NCI-H1105 (cell line): ENCODE measurements around the gene EOLA1.
"Not testable (repeated sequence)": the region's sequence is repeated elsewhere in the genome, so short reads cannot be mapped to it uniquely, and the experiment has no call there.

ENCODE experiments used
- DNase-seq: peaks from one replicate; lab custom pipeline; 2025; lab: John Stamatoyannopoulos, UW

The EOLA1 gene

GRCh38 chrX:149513825-149514428, 26.9 kb upstream of the EOLA1 start:
- DNase-seq, result no peak

DNA sequence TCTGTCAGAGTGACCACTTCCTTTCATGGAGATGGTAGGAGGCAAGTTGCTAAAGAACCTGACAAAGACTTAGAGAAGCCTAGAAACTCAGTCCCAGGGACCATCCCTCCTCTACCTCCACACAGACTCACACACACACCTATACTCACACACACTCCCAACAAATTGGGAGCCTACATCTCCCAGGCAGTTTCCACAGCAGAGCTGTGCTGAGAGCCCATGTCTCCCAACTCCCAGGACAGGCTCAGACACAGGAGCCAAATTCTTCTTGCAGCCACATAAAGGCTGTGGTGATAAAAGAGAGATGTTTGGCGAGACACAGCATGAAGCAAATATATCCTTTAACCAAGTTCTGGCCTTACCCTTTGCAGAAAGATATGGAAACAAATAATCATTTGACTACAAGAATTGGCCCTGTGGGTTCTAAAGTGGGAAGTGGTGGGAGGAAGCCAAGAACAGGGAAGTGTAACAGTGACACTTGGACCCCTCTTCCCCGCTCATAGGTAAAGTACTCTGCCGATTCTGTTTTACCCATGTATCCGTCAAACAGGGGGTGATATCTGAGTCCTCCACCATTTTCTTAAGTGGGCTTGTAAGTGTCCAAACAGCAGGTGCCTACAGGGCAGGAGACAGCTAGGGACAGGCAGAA, 24.7 kb upstream of the EOLA1 start:
- DNase-seq, result no peak

DNA sequence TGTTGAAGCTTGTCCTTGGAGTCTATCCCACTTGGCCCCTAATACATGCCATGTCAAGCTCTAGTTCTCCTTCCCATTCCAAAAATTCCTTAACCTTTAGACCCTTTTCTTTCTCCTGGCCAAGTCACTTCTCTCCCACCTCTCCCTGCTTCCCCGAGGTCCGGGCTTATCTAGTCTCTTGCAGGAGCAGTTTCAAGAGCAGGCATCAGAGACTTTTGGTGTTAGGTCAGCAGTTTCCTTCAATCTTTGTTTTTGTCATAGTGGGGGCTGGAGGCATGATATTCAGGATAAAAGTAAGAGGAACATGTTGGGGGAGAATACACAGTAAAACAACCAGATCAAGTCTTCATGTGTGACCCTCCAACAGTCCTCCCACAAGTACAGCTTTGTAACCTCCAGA, 24.2 kb upstream of the EOLA1 start:
- DNase-seq, result no peak

DNA sequence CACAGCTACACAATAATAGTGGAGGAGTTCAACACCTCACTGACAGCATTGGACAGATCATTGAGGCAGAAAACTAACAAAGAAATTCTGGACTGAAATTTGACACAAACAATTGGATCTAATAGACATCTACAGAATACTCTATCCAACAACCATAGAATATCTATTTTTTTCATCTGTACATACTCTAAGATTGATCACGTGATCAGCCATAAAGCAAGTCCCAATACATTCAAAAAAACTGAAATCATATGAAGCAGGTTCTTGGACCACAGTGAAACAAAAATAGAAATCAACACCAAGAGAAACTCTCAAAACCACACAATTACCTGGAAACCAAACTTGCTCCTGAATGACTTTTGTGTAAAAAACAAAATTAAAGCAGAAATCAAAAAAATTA, 23.5 kb upstream of the EOLA1 start:
- no peak for DNase-seq

GRCh38 chrX:149518236-149518635, 22.6 kb upstream of the EOLA1 start:
- no peak for DNase-seq

DNA sequence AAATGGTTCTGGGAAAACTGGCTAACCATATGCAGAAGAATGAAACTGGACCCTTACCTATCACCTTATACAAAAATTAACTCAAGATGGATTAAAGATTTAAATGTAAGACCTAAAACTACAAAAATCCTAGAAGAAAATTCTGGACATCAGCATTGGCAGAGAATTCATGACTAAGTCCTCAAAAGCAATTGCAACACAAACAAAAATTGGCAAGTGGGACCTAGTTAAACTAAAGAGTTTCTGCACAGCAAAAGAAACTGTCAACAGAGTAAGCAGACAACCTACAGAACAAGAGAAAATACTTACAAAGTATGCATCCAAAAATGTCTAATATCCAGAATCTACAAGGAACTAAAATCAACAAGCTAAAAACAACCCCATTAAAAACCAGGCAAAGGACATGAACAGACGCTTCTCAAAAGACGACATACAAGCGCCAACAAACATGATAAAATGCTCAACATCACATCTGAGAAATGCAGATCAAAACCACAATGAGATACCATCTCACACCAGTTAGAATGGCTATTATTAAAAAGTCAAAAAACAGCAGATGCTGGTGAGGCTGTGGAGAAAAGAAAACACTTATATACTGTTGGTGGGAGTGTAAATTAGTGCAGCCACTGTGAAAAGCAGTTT, 20.1 kb upstream of the EOLA1 start:
- not testable (repeated sequence) for DNase-seq

- no peak for DNase-seq
Observed at GRCh38 chrX:149521438-149521837, 19.4 kb upstream of the EOLA1 start.

DNA sequence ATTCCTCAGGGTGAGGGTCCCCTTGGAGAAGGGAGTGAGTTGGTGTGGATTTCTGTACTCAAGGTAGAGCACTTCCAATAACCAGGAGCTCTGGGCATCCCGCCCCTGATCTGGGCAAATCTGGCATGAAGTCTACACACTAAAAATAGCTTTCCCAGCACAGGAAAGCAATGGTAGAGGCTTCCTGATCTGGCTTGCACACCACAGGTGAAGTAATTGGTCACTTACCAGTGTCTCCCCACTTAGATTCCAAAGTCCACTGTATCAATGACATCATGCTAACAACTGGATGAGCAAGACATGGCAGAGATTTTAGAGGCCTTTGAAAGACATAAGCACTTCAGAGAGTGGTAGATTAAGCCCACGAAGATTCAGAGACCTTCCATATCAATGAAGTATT, 17.9 kb upstream of the EOLA1 start:
- no peak for DNase-seq

DNA sequence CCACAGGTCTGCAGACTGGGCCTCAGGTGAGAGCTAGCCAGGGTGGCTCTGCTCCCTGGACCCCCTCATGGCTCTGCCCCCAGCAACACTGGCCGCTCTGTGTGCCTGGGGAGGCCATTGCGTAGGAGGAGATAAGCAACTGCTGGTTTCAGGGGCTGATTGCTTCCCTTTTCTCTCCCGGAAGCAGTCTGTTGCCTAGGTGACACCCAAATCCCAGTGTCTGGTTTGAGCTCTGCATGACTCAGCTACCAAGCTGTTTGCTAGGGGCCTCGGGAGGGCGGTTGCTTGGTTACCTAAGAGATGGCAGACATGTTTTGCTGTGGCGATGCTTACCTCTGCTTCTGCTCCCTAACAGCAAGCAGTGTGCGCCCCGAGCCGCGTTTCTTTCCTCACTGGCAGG, 15.4 kb upstream of the EOLA1 start:
- peak; percentile 66 for DNase-seq

DNA sequence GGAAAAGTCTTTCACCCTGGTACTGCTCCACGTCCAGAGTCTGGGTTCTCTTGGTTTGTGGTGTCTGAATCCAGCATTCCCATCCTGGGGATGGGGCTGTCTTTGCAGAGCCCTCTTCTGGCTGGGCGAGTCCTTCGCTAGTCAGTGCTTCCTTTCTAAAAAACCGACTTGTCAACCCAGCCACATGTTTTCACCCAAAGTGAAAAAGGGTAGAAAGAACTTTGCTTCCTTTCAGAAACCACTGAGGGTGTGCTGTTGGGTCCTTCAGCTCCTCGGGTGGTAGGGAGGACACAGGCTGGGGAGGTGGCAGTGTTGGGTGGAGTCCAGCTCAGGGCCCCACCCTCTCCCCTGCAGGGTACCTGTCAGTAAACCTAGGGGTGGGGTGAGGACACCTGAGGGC, 14.9 kb upstream of the EOLA1 start:
- DNase-seq, result not testable (repeated sequence)

DNA sequence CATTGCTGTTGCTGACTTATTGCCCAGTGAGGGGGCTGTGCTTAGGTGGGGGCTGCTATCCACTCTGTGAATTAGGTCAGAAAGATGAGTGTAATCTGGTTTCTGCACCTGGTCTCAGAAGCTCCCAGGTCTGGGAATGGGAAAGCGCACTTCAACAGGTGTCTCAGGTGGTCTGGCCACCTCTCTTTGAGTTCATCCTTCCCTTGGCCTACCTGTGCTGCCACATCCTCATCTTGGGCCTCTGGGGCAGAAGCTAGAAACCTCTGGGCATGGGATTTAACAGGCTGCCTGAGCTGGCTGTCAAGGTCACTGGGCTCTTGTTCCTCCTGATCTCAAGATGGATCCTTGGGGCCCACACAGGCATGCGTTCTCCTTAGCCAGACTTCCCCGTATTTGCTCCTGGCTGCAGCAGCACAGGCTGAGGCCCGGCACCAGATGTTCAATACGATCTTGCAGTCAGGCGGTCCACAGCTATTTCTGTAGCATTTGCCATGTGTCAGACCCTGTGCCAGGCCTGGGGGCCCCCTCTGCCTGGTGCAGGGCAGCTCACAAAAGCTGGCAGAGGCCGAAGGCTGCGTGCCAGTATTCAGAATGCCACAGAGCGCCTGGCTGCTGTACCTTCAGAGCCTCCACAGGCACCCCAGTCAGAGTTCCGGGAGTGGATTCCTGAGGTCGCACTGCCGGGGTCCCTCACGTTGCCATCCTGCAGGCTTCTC, 14.3 kb upstream of the EOLA1 start:
- not testable (repeated sequence) for DNase-seq

DNA sequence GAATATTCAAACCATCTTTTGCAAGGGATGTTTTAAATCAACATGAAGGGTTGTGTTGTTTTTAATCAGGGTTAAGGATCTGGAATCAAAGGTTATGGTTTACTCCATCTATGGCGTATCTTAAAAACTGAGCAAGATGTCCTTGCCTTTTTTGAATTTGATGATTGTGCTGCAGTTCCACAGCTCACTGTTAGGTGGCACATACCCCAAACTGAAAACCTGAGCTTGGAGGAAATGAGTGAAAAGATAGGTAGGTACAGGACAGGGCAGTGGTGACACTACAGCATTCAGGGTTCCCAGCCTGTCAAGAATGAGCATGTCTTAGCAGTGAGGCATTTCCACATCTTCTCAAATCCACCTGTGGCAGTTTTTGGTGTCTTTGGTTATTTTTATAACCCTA, 13.1 kb upstream of the EOLA1 start:
- peak; percentile 24 for DNase-seq

DNA sequence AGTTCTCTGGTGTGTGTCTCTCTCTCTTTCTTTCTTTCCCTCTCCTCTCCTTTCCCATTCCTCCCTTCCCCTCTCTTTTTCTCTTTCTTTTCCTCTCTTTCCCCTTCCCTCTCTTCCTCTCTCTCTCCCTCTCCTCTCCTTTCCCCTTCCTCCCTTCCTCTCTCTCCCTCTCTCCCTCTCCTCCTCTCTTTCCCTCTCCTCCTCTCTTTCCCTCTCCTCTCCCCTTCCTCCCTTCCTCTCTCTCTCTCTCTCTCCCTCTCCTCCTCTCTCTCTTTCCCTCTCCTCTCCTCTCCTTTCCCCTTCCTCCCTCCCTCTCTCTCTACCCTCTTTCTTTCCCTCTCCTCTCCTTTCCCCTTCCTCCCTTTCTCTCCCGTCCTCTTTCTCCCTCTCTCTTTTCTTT, 12.4 kb upstream of the EOLA1 start:
- no peak for DNase-seq

DNA sequence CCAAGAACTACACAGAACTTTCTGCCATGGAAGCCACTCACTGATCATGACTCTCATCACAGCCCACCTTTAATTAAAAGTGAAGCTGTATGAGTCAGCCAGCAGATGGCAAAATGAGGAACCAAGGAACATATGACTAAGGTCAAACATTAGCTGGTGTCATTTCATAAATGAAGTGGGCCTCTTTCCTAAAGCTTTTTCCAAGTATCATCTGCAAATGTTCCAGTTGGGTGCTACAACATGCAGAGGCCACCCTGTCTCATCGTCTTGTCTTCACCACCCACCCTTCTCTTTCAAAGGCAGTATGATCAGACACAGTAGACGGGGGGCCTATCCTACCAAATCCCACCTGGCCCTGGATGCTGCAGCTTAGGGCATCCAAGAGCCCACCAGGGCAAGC, 9.2 kb upstream of the EOLA1 start:
- no peak for DNase-seq

DNA sequence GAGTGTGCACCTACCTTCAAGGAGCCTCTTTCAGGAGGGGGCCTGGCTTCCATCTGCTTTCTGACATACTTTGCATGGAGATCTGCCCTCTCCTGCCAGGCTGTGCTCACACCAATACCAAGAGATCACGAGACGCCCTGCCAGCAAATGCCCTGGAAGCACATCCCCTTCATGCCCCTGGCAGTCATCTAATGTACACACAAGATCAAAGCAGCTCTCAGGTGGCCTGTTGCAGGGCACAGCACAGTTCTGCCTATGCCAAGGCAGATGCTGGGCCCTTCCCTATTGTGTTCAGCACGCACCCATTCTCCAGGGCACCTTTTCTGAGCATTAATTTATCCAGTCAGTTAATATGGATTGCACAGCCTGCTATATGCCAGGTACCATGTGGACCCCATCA, 7.9 kb upstream of the EOLA1 start:
- not testable (repeated sequence) for DNase-seq

GRCh38 chrX:149533999-149534398, 6.8 kb upstream of the EOLA1 start:
- DNase-seq, result not testable (repeated sequence)

DNA sequence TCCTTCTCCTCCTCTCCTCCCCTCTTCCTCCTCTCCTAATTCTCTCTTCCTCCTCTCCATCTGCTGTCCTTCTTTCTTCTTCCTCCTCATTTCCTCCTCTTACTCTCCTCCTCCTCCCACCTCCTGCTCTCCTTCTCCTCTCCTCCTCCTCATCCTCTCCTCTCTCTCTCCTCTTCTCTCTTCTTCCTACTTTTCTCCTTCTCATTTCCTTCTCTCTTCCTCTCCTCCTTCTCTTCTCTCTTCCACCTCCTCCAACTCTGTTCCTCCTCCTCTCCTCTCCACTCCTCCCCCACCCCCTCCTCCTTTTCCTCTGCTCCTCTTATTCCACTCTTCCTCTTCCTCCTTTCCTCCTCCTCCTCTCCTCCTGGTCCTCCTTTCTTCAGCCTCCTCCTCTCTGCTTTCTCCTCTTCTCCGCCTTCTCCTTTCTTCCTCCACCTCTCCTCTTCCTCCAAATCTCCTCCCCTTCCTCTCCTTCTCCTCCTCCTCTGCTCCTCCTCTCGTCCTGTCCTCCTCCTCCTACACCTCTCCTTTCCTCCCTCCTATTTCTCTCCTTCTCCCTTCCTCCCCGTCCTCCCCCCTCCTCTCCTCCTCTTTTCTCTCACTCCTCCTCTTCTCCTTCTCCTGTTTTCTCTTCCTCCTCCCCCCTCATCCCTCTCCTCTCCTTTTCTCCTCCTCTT, 5.7 kb upstream of the EOLA1 start:
- not testable (repeated sequence) for DNase-seq

- not testable (repeated sequence) for DNase-seq
Observed at GRCh38 chrX:149537474-149537873, 3.3 kb upstream of the EOLA1 start.

GRCh38 chrX:149539283-149540130, 1.3 kb upstream of the EOLA1 start:
- peak; percentile 96 for DNase-seq

DNA sequence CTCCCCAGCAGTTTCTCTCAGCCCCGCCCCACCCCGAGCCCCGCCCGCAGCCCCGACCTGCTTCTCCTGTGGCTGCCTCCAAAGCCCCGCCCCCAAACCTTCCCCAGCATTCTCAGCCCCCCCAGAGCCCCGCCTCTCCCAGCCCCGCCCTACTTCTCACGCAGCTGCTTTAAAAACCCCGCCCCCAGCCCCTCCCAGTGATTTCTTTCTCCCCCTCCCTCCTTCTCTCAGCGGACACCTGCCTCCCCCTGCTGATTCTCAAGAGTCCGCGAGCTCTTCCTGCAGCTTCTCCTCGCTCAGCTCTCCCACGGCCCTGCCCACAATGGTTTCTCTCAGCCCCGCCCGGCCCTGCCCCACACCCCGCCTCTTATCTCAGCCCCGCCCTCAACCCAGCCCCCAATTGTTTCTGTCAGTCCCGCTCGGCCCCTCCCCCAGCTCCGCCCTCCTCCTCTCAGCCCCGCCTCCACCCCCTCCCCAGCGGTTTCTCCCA, 636 bp upstream of the EOLA1 start:
- DNase-seq, result peak; percentile 97

GRCh38 chrX:149541521-149542047, 772 bp downstream of the EOLA1 start:
- DNase-seq, result no peak
